ENCODE measurements around the gene VRK3. TPM values are rescaled to one million over a fixed set of nuclear protein-coding genes. Genes with fewer than 3 reads are reported as not detected.
"Not testable (repeated sequence)": the region's sequence is repeated elsewhere in the genome, so short reads cannot be mapped to it uniquely, and the experiment has no call there.

The VRK3 gene
- total RNA-seq, 1 donor from 2014 or later = 60.8 TPM

DNA sequence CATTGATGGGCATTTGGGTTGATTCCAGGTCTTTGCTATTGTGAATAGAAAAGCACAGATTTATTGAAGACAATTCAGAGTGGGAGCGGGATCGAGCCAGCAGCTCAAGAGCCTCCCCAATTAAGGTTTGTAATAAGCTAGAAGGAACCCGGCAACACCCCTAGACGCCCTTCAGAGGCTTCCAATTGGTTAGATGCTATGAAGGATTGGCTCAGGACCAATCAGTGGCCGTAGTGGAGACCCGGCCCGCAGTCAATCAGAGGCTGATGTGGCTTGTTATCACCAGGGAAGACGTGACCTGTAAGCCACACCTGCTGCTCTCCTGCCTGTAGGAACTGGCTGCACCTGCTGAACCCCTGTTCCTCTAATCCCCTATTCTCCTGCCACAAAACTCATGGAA lies 78.8 kb downstream of the VRK3 start:
- peaks cover 10% of the 10 kb centered on the region for H3K4me1 Mint-ChIP-seq (ENCODE audit: low read depth)
- peaks cover 6% of the 10 kb centered on the region for H3K9me3 Mint-ChIP-seq
- H3K27ac Mint-ChIP-seq = no peak overlapping the region
- H3K4me3 Mint-ChIP-seq (ENCODE audit: low read depth) = no peak overlapping the region
- intact Hi-C loops (cut with micrococcal nuclease) = no loop called here
- no peaks in the 10 kb centered on the region for H3K36me3 Mint-ChIP-seq (ENCODE audit: low read depth)
- DNase-seq (ENCODE audit: low spot score) = no peak
- H3K27me3 Mint-ChIP-seq (ENCODE audit: low read depth) = peaks cover 2% of the 10 kb centered on the region

DNA sequence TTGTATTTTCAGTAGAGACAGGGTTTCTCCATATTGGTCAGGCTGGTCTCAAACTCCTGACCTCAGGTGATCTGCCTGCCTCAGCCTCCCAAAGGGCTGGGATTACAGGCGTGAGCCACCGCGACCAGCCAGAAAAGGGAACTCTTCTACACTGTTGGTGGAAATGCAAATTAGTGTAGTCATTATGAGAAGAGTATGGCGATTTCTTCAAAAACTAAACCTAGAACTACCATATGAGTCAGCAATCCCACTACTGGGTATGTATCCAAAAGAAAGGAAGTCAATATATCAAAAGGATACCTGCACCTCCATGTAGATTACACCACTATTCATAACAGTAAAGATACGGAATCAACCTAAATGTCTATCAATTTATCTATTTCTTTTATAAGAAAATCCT lies 80.6 kb downstream of the VRK3 start:
- DNase-seq (ENCODE audit: low spot score); H3K4me1 Mint-ChIP-seq (ENCODE audit: low read depth); H3K36me3 Mint-ChIP-seq (ENCODE audit: low read depth); H3K27ac Mint-ChIP-seq; H3K4me3 Mint-ChIP-seq (ENCODE audit: low read depth); H3K9me3 Mint-ChIP-seq; intact Hi-C loops (cut with micrococcal nuclease); H3K27me3 Mint-ChIP-seq (ENCODE audit: low read depth): not testable (repeated sequence)

DNA sequence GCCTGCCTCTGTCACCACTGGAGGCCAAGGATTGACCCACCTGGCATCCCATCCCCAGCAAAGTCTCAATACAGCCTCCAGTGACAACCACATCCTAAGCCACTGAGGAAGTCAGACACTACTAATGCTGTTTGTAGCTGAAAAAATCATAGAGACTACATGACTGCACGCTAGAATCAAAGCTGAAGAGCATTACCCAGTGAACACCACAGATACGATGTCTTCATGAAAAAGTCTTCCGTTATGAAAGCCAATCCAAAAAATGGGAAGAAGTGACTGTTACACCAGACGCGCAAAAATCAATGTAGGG lies 84.7 kb downstream of the VRK3 start:
- Mint-ChIP-seq H3K4me1 (ENCODE audit: low read depth) (peaks cover 10% of the 10 kb centered on the region), H3K4me3 (ENCODE audit: low read depth) (no peak overlapping the region), H3K9me3 (peaks cover 4% of the 10 kb centered on the region), H3K27ac (no peak overlapping the region), H3K36me3 (ENCODE audit: low read depth) (no peaks in the 10 kb centered on the region), H3K27me3 (ENCODE audit: low read depth) (peaks cover 2% of the 10 kb centered on the region)
- intact Hi-C loops (cut with micrococcal nuclease) = no loop called here
- no peak for DNase-seq (ENCODE audit: low spot score)

DNA sequence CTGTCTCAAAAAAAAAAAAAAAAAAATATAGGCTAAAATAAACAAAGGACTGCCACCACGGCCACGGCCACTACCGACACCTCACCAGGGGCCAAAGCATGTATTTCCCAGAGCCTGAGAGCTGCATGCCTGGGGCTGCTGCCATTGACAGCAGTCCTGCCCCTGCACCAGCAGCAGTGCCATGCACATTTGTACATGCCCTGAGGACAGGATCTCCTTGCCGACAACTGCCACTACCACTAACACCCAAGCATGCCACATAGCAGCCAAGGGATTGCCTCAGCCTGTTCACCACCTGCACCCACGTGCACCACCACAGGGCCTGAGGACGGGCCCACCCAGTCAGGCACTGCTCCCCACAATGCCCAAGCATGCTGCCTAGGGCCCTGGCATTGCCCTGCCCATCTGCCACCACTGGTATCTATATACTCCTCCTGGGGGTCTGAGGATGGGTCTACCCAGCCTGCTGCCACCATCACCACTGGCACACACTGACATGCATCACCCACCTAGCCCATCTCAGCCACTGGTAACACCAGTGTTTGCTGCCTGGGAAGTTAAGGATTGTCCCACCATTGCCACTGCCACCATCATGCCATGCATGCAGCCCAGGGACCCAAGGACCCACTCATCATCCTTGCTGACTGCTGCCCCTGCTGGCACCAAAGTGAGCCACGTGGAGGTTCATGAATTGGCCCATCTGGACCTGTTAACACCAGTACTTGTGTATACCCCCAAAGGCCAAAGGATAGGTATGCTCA lies 85.3 kb downstream of the VRK3 start:
- Mint-ChIP-seq H3K27me3 (ENCODE audit: low read depth) (peaks cover 2% of the 10 kb centered on the region), H3K4me3 (ENCODE audit: low read depth) (no peak overlapping the region), H3K9me3 (no peaks in the 10 kb centered on the region), H3K36me3 (ENCODE audit: low read depth) (no peaks in the 10 kb centered on the region), H3K27ac (no peak overlapping the region), H3K4me1 (ENCODE audit: low read depth) (peaks cover 10% of the 10 kb centered on the region)
- DNase-seq (ENCODE audit: low spot score) = no peak
- intact Hi-C loops (cut with micrococcal nuclease) = no loop called here

DNA sequence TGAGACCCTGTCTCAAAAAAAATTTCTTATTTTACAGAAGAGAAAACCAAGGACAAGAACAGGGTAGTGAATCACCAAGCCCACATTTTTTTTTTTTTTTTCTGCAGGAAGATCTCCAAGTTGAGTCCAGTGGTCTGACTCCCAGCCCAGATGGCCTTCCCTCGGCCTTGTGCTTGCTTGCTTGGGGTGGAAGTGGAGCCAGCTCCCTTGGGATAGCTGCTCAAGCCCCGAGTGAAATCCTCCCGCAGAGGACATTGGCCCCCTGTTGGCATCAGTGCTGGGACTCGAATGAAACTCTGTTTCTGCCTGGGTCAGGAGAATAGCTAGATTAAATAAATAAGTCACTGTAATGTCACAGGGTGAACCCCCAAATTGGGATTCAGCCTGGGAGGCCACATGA lies 86.5 kb downstream of the VRK3 start:
- H3K4me3 Mint-ChIP-seq (ENCODE audit: low read depth) = no peak overlapping the region
- peaks cover 2% of the 10 kb centered on the region for H3K36me3 Mint-ChIP-seq (ENCODE audit: low read depth)
- intact Hi-C loops (cut with micrococcal nuclease) = no loop called here
- no peak overlapping the region for H3K27ac Mint-ChIP-seq
- peaks cover 2% of the 10 kb centered on the region for H3K27me3 Mint-ChIP-seq (ENCODE audit: low read depth)
- H3K9me3 Mint-ChIP-seq = no peaks in the 10 kb centered on the region
- peaks cover 6% of the 10 kb centered on the region for H3K4me1 Mint-ChIP-seq (ENCODE audit: low read depth)
- DNase-seq (ENCODE audit: low spot score) = no peak

DNA sequence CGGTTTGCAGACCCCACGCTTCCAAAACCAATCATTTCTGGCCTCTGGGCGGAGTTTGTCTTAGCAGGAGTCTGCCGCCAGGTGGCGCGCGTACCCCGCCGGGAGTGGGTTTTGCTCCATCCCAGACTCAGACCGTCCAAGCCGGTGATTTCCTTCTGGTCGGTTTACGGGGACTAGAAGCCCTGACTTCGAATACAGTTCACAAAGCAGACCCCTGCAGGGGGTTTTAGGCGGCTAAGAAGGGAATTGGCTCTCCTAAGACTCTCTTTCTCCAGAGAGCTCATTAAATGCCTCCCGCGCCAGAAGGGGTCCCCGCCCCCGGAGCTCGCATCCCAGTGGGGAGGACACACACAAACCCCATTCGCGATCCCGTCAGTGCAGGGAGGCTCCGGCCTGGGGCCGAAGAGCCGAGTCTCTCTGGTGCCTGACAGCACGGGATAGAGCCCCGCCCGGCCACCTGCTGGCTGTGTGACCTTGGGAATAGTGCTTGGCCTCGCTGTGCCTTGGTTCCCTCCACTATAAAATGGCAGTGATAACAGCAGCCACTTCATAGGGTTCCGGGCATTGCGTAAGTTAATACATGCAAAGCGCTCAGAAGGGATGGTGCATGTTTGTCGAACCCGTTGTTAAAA lies 87.3 kb downstream of the VRK3 start:
- intact Hi-C loops (cut with micrococcal nuclease) = loop anchor here (1.0 kb wide), 1 partner anchor 45 kb away; no protein-coding TSS in a partner anchor
- peak; percentile 64 for DNase-seq (ENCODE audit: low spot score)
- Mint-ChIP-seq H3K27ac (no peak overlapping the region), H3K4me1 (ENCODE audit: low read depth) (peaks cover 4% of the 10 kb centered on the region), H3K36me3 (ENCODE audit: low read depth) (peaks cover 10% of the 10 kb centered on the region), H3K4me3 (ENCODE audit: low read depth) (no peak overlapping the region), H3K9me3 (no peaks in the 10 kb centered on the region), H3K27me3 (ENCODE audit: low read depth) (no peaks in the 10 kb centered on the region)

DNA sequence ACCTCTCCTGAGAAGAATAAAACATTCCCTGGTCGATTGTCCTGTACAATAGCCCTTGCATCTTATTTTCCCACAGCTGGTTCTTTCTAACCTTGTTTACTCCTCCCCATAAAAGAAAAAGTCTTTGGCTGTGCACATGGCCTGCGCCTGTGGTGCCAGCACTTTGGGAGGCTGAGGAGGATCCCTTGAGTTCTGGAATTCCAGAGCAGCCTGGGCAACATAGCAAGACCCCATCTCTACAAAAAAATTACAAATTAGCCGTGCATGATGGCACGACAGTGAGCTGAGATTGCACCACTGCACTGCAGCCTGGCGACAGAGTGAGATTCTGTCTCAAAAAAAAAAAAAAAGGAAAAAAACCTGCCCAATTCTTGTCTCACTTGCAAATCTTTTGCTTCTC lies 88.6 kb downstream of the VRK3 start:
- Mint-ChIP-seq H3K36me3 (ENCODE audit: low read depth) (peaks cover 20% of the 10 kb centered on the region), H3K9me3 (no peaks in the 10 kb centered on the region), H3K27ac (no peak overlapping the region), H3K27me3 (ENCODE audit: low read depth) (no peaks in the 10 kb centered on the region), H3K4me3 (ENCODE audit: low read depth) (no peak overlapping the region), H3K4me1 (ENCODE audit: low read depth) (peaks cover 9% of the 10 kb centered on the region)
- intact Hi-C loops (cut with micrococcal nuclease) = no loop called here
- DNase-seq (ENCODE audit: low spot score) = no peak

DNA sequence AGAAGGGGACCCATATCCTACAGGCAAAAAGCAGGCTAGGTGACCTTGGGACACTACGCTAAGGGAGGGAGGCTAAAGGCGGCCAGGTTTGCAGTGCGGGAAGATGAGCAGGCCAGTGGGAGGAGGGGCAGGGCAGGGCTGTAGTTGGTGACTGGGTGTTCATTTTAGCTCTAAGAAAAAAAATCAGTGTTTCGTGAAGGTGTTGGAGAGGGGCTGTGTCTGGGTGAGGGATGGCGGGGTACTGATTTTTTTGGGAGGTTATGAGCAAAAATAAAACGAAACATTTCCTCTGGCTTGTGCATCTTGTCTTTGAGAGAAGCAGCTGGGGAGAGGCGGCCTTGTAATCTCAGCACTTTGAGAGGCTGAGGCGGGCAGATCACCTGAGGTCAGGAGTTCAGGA lies 91.5 kb downstream of the VRK3 start:
- Mint-ChIP-seq H3K4me1 (ENCODE audit: low read depth) (peaks cover 19% of the 10 kb centered on the region), H3K27ac (no peak overlapping the region), H3K36me3 (ENCODE audit: low read depth) (peaks cover 42% of the 10 kb centered on the region), H3K9me3 (no peaks in the 10 kb centered on the region), H3K27me3 (ENCODE audit: low read depth) (no peaks in the 10 kb centered on the region), H3K4me3 (ENCODE audit: low read depth) (no peak overlapping the region)
- no peak for DNase-seq (ENCODE audit: low spot score)
- intact Hi-C loops (cut with micrococcal nuclease) = no loop called here

DNA sequence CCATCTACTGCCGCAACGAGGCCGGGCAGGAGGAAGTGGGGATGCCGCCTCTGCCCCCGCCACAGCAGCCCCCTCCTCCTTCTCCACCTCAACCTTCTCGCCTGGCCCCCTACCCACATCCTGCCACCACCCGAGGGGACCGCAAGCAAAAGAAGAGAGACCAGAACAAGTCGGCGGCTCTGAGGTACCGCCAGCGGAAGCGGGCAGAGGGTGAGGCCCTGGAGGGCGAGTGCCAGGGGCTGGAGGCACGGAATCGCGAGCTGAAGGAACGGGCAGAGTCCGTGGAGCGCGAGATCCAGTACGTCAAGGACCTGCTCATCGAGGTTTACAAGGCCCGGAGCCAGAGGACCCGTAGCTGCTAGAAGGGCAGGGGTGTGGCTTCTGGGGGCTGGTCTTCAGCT lies 92.4 kb downstream of the VRK3 start:
- Mint-ChIP-seq H3K4me1 (ENCODE audit: low read depth) (peaks cover 21% of the 10 kb centered on the region), H3K27ac (peak overlapping the region; percentile 4), H3K27me3 (ENCODE audit: low read depth) (no peaks in the 10 kb centered on the region), H3K9me3 (no peaks in the 10 kb centered on the region), H3K36me3 (ENCODE audit: low read depth) (peaks cover 48% of the 10 kb centered on the region), H3K4me3 (ENCODE audit: low read depth) (no peak overlapping the region)
- intact Hi-C loops (cut with micrococcal nuclease) = no loop called here
- peak; percentile 37 for DNase-seq (ENCODE audit: low spot score)

DNA sequence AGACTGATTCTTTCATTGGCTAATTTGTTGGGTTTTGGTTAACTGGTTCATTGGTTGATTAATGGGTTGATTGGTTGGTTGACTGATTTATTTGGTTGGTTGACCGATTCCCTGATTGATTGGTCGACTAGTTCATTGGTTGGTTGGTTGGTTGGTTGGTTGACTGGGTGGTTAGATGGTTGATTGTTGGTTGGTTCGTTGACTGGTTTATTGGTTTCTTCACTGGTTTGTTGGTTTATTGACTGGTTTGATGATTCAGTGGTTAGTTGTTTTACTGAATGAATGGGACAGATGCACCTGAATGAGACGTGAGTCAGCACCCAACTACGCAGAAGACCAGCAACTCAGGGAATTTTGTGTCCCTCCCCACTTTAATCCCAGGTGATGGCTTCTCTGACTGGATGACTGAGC lies 93.1 kb downstream of the VRK3 start:
- DNase-seq (ENCODE audit: low spot score) = no peak
- H3K27me3 Mint-ChIP-seq (ENCODE audit: low read depth) = no peaks in the 10 kb centered on the region
- no peaks in the 10 kb centered on the region for H3K9me3 Mint-ChIP-seq
- intact Hi-C loops (cut with micrococcal nuclease) = no loop called here
- H3K4me1 Mint-ChIP-seq (ENCODE audit: low read depth) = peaks cover 28% of the 10 kb centered on the region
- peaks cover 55% of the 10 kb centered on the region for H3K36me3 Mint-ChIP-seq (ENCODE audit: low read depth)
- peak overlapping the region; percentile 10 for H3K4me3 Mint-ChIP-seq (ENCODE audit: low read depth)
- H3K27ac Mint-ChIP-seq = no peak overlapping the region

DNA sequence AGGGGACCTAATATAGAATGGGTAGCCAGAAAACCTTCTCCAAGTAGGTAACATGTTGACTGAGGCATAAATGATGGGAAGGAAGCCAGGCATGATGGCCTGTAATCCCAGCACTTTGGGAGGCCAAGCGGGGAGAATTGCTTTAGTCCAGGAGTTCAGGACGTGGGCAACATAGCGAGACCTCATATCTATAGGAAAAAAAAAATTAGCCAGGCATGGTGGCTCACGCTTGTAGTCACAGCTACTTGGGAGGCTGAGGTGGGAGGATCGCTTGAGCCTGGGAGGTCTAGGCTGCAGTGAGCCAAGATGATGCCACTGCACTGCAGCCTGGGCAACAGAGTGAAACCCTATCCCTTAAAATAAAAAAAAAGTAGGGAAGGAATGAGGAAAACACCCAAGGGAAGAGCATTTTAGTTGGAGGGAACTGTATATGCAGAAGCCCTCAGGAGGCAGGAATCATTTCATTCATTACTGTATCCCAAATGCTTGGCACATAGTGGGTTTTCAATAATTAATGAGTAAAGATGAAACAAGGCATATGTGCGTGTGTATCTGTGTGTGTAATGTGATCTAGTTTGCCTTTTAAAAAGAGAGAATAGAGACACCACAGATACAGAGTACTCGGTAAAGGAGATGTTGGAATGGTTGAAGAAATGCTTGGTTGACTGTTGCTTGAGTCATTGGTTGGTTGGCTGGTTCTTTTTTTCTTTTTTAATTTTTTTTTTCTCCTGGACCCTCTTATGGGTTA lies 93.7 kb downstream of the VRK3 start:
- Mint-ChIP-seq H3K27ac (no peak overlapping the region), H3K9me3 (no peaks in the 10 kb centered on the region), H3K4me3 (ENCODE audit: low read depth) (peak overlapping the region; percentile 5), H3K27me3 (ENCODE audit: low read depth) (no peaks in the 10 kb centered on the region), H3K4me1 (ENCODE audit: low read depth) (peaks cover 29% of the 10 kb centered on the region), H3K36me3 (ENCODE audit: low read depth) (peaks cover 59% of the 10 kb centered on the region)
- DNase-seq (ENCODE audit: low spot score) = no peak
- intact Hi-C loops (cut with micrococcal nuclease) = no loop called here

DNA sequence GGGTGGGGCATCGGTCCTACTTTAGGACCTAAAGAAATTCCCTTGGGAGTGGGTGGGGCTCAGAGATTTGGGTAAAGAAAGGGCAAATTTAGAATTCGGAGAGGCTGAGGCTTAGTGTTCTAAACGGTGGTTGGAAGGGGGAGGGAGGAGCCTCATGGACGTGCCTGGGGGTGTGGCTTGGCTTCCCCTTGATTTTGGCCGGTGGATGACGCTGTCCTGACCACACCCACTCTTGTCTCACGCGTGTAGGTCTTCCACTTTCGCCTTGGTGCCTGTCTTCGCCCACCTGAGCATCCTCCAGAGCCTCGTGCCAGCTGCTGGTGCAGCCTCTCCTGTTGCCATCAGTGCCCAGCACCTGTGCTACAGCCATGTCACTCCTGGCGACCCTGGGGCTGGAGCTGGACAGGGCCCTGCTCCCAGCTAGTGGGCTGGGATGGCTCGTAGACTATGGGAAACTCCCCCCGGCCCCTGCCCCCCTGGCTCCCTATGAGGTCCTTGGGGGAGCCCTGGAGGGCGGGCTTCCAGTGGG lies 94.6 kb downstream of the VRK3 start:
- DNase-seq (ENCODE audit: low spot score) = no peak
- peaks cover 65% of the 10 kb centered on the region for H3K36me3 Mint-ChIP-seq (ENCODE audit: low read depth)
- peak overlapping the region; percentile 98 for H3K4me3 Mint-ChIP-seq (ENCODE audit: low read depth)
- H3K9me3 Mint-ChIP-seq = no peaks in the 10 kb centered on the region
- H3K27me3 Mint-ChIP-seq (ENCODE audit: low read depth) = no peaks in the 10 kb centered on the region
- H3K4me1 Mint-ChIP-seq (ENCODE audit: low read depth) = peaks cover 31% of the 10 kb centered on the region
- intact Hi-C loops (cut with micrococcal nuclease) = no loop called here
- no peak overlapping the region for H3K27ac Mint-ChIP-seq

Data from activated T-helper 2 cell treated with anti-CD3 and anti-CD28 coated beads, Interferon-gamma antibody, Interleukin-2, Interleukin-4, amounts not matched to agents 10 μg/mL and 5 μg/mL and 100 μg/mL, durations not matched to agents 14 hours and 24 hours and 36 hours (primary cell).